HG03521 (cell line): ENCODE results near the gene UBR2.
"Not testable (repeated sequence)": the region's sequence is repeated elsewhere in the genome, so short reads cannot be mapped to it uniquely, and the experiment has no call there.

ENCODE experiments used
- ATAC-seq: cut with Tn5 transposase; IDR thresholded peaks from one replicate; pipeline ENCODE4 v1.9.1; 2021; ENCODE audit warnings: mild to moderate bottlenecking, moderate library complexity; ENCODE audit not compliant: unreplicated experiment

UBR2 gene

GRCh38 chr6:42616716-42617115 lies 52.9 kb downstream of the UBR2 start:
- ATAC-seq = no peak

DNA sequence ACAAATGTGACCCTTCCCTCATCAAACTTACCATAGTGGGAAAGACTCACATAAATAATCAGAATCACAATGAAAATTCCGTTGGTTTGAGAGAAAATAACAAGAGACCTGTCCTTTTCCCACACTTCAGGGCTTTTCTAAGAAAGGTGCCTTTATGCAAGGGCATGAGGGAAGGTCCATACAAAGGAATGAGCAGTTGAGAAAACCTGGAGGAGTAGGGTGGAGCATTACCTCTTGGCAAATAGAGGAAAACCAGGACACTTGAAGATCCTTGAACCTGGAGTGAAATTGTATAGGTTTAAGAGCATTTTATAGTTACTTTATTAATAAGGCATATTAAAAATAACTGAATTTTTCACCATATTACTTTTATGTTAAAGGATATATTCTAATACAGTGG lies 54.3 kb downstream of the UBR2 start:
- ATAC-seq = no peak

DNA sequence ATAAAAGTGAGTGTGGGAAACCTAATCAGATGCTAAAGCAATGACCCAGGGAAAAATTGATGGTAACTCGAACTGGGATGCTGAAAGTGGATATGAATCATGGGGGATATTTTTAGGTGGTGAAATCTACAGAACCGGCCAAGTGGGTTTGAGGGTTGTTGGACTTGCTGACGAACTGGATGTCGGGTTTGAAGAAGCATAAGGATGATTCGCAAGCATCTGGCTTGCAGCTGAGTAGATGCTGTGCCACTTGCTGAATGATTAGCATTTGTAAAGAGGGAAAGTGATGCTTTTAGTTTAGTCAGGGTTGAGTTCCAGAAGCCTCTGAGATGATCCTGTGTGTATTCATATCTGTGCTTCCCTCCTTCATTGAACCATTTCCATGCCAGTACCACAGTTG lies 54.9 kb downstream of the UBR2 start:
- no peak for ATAC-seq

DNA sequence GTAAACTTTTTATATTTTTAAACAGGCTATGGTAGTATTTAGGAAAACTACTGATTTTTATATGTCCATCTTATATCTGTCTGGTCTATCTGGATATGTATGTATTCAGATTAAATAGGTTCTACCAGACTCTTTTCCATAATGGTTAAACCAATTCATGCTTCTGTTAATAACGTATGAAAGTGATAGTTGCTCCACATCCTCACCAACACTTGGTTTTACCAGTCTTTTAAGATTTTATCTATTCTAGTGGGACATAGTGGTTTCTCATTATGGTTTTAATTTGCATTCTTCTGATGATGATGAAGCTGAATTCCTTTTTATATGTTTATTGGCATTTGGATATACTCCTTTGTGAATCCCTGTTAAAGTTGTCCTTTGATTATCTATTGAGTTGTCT lies 56.1 kb downstream of the UBR2 start:
- no peak for ATAC-seq

GRCh38 chr6:42624601-42625000 lies 60.8 kb downstream of the UBR2 start:
- ATAC-seq = no peak

- ATAC-seq = no peak
These were observed 63.2 kb downstream of the UBR2 start for GRCh38 chr6:42627044-42627443.

DNA sequence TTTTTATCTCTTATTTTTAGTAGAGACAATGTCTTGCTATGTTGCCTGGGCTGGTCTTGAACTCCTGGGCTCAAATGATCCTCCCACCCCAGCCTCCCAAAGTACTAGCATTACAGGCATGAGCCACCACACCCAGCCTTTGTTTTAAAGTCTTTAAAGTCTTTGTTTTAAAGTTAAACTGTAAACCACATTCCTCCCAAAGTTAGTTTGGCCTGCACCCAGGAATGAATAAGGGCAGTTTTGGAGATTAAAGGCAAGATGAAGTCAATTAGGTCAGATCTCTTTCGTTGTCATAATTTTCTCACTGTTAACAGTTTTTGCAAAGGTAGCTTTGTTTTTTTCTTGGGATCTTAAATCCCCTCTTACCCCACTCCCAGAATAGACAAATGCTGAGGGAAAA lies 63.8 kb downstream of the UBR2 start:
- no peak for ATAC-seq

DNA sequence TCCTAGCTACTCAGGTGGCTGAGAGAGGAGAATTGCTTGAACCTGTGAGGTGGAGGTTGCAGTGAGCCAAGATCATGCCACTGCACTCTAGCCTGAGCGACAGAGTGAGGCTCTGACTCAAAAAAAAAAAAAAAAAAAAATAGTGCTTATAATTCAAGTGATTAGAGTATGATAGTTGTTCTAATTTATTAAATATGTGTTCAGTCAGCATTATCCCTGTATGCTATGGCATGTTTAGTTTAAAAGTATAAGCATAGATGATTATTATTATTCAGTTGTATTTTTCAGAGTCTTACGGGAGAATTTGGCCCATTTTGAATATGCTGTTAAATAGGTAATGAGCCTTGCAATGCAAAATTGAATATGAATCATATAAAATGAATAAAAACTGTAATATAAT lies 64.8 kb downstream of the UBR2 start:
- no peak for ATAC-seq

GRCh38 chr6:42629845-42630244 lies 66.0 kb downstream of the UBR2 start:
- ATAC-seq = no peak

GRCh38 chr6:42637681-42638080 lies 73.9 kb downstream of the UBR2 start:
- ATAC-seq = no peak

DNA sequence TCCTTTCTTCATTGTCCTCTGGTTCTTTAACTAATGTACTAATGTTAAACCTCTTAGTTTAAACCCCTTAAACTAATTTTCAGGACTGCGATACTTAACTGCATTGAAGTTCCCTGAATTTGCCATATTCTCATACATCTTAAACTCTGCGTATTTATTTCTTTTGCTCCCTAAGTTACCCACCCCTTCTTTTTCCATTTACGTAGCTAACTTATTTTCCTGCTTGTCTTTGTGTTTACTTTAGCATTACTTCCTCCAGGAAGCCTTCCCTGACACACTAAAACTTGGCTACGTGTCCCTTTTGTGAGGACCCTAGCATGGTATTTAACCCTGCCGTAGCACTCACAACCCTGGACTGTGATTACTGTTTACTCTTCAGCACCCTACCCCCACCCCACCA lies 79.0 kb downstream of the UBR2 start:
- ATAC-seq = no peak

DNA sequence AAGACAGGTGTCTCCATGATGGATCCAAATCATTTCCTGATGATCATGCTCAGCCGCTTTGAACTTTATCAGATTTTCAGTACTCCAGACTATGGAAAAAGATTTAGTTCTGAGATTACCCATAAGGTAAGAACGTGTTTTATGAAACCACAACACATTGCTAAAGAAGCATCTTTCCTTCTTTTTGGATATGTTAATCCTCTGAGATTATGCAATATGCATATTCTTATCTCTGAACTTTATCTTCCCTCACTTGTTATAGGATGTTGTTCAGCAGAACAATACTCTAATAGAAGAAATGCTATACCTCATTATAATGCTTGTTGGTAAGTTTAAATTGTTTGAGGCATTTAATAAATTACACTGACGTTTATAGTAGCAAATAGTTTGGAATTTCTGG lies 80.4 kb downstream of the UBR2 start:
- no peak for ATAC-seq

- ATAC-seq = no peak
These were observed 88.4 kb downstream of the UBR2 start for GRCh38 chr6:42652024-42652746.

DNA sequence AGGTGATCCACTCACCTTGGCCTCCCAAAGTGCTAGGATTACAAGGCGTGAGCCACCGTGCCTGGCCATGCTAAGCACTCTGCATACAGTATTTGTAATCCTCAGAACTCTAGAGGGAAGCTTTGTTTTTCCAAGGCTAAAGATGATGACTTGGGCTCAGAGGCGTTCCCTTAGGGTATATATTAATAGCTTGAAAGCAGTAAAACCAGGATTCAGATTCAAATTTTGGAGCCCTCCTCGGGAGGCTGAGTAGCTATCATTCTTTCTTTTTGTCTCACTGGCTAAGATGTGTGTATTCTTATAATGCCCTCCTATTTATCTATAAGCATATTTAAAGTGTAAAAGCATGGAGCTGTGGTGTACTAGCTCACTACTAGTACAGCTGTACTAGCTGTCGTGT lies 90.0 kb downstream of the UBR2 start:
- no peak for ATAC-seq

- ATAC-seq = no peak
These were observed 96.0 kb downstream of the UBR2 start for GRCh38 chr6:42659806-42660205.

- no peak for ATAC-seq
These were observed 97.8 kb downstream of the UBR2 start for GRCh38 chr6:42661540-42662153.

- ATAC-seq = no peak
These were observed 100.9 kb downstream of the UBR2 start for GRCh38 chr6:42664718-42665117.

DNA sequence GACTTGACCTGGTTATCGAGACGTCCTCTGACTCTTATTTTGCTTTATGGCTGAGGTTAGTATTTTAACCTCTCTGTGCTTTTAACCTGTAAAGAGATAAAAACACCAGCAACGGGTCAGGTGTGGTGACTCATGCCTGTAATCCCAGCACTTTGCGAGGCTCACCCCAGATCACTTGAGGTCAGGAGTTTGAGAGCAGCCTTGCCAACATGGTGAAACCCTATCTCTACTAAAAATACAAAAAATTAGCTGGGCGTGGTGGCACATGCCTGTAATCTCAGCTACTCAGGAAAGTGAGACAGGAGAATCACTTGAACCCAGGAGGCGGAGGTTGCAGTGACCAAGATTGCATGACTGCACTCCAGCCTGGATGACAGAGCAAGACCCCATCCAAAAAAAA lies 110.5 kb downstream of the UBR2 start:
- not testable (repeated sequence) for ATAC-seq

DNA sequence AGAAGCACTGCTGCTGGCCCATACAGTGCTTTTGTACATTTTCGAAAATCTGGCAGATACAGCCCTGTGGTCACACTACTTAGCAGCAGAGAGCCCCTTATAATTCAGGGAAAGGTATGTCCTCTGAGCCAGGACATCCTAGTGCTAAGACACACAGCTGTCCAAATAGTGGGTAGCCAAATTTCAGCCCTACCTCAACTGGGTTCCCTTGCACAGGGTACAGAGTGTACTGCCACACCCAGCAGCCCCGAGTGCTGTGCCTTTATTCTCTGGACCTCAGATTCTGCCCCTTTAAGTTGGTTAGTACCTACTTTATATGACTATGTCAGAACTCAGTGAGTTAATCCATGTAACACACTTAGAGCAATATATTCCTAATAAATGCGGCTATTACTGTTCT lies 111.0 kb downstream of the UBR2 start:
- ATAC-seq = no peak

DNA sequence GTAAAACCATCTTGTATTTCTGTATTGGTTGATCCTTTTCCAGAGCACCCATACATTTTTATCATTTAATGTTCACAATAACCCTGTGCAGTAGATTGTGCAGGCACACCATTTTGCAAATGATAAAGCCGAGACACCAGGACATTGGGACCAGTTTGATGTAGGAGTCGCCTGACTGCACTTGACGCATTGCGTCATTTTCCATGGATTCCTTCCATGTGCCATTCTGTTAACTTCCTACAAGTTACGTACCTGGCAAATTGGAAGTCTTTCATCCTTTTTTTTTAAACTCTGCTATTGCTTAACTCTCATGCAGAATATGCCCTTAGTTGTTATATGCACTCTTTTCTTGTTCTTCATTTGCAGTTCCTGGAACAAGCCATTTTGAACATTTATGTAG lies 115.5 kb downstream of the UBR2 start:
- no peak for ATAC-seq

- ATAC-seq = no peak
These were observed 124.5 kb downstream of the UBR2 start for GRCh38 chr6:42688281-42688680.

DNA sequence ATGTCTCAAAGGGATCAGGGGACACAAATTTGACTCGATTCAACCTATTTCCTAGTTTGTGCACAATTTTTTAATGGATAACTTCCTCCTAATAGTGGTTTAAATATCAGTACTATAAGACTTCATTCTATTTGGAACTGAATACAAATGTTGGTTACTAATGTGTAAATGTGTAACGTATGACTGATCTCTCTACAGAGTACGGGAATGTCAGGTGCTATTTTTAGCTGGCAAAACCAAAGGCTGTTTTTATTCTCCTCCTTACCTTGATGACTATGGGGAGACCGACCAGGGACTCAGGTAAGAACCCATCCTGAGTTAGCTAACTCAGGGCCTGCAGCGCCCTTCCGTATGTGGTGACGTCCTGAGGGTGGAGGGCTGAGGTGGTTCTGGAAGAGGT lies 125.5 kb downstream of the UBR2 start:
- ATAC-seq = no peak

- ATAC-seq = no peak
These were observed 126.4 kb downstream of the UBR2 start for GRCh38 chr6:42690151-42690702.
